ENCODE results near the gene TATDN2. TPM values are rescaled to one million over a fixed set of nuclear protein-coding genes. Genes with fewer than 3 reads are reported as not detected.

Gene TATDN2
- total RNA-seq, 1 experiment from 2014 or later: 34.2 TPM

DNA sequence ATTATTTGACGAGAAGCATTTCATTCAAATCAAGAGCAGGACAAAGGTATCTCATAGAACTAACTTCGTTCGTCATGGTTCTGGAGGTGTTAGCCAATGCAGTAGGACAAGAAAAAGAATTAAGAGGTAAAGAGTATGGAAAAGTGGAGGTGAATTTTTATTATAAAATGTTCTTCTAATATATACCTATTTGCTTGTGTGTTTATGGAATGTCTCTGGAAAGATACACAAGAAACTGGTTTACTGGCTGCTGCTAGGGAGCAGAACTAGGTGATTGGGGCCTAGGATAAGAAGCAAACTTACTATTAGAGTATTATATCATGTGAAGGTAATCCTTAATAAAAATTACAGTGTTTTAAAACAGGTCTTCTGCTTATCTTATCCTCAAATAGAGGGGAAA is 30.9 kb upstream of the TATDN2 start:
- DNase-seq: no peak
- Mint-ChIP-seq H3K36me3 (ENCODE audit: insufficient read depth, unreplicated experiment) (peaks cover 72% of the 10 kb centered on the region), H3K27ac (ENCODE audit: unreplicated experiment) (peak overlapping the region; percentile 27), H3K4me3 (ENCODE audit: low read depth, unreplicated experiment) (no peak overlapping the region), H3K4me1 (ENCODE audit: low read depth, unreplicated experiment) (peaks cover 26% of the 10 kb centered on the region), H3K27me3 (ENCODE audit: unreplicated experiment) (no peaks in the 10 kb centered on the region), H3K9me3 (ENCODE audit: low read depth, unreplicated experiment) (peaks cover 11% of the 10 kb centered on the region)
- TF ChIP-seq CTCF (IDR thresholded peaks at IDR 0.05; ENCODE audit: unreplicated experiment): no peak
- intact Hi-C loops (cut with micrococcal nuclease; ENCODE audit: unreplicated experiment): no loop called here
- no TSS peak for BruUV-seq (replicated peaks)
- CTCF ChIA-PET: interaction anchor here (0.6 kb wide), 1 partner anchor 849 kb away, joined by 5 read pairs; no protein-coding TSS in a partner anchor

GRCh38 chr3:10219737-10220136 is 28.5 kb upstream of the TATDN2 start:
- H3K9me3 Mint-ChIP-seq (ENCODE audit: low read depth, unreplicated experiment): peaks cover 11% of the 10 kb centered on the region
- no peaks in the 10 kb centered on the region for H3K27me3 Mint-ChIP-seq (ENCODE audit: unreplicated experiment)
- no TSS peak for BruUV-seq (replicated peaks)
- no peak overlapping the region for H3K4me3 Mint-ChIP-seq (ENCODE audit: low read depth, unreplicated experiment)
- intact Hi-C loops (cut with micrococcal nuclease; ENCODE audit: unreplicated experiment): loop anchor here (5.0 kb wide), 1 partner anchor 32 kb away; no protein-coding TSS in a partner anchor
- H3K4me1 Mint-ChIP-seq (ENCODE audit: low read depth, unreplicated experiment): peaks cover 49% of the 10 kb centered on the region
- TF ChIP-seq CTCF (IDR thresholded peaks at IDR 0.05; ENCODE audit: unreplicated experiment): no peak
- no peak for DNase-seq
- peaks cover 83% of the 10 kb centered on the region for H3K36me3 Mint-ChIP-seq (ENCODE audit: insufficient read depth, unreplicated experiment)
- H3K27ac Mint-ChIP-seq (ENCODE audit: unreplicated experiment): peak overlapping the region; percentile 84
- CTCF ChIA-PET: interaction anchor here (1.2 kb wide), 1 partner anchor 28 kb away, joined by 3 read pairs; no protein-coding TSS in a partner anchor

DNA sequence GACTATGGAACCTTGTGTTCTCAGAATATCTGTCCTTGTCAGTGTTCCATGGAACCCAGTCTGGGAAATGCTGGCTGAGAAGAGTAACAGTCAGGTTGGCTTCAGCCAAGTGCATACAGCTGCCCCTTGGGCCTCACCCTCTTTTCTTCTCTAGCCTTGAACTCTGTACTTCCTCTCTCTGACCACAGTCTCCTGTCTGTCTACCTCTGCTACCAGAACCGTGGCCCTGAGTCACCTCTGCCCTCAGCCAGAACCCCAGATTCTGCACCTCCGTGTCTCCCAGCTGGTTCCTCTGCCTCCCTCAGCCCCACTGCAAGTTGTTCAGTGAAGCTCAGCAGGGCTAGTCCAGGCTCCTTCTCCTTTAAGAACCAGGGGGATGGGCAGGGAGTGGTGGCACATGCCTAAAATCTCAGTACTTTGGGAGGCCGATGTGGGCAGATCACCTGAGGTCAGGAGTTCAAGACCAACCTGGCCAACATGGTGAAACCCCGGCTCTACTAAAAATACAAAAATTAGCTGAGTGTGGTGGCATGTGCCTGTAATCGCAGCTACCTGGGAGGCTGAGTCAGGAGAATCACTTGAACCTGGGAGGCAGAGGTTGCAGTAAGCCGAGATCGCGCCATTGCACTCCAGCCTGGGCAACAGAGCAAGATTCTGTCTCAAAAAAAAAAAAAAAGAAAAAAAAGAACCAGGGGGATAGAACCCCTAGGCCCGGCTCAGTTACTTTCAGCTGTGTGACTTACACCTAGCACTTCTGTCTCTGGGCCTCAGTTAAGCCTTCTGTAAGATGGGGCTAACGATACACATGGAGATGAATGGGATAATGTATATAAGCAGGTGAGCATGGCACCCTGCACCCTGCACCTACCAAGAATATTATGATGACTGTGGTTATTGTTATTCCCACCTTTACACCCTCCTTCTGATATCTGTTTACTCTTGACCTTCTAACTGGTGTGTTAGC is 24.3 kb upstream of the TATDN2 start:
- H3K4me3 Mint-ChIP-seq (ENCODE audit: low read depth, unreplicated experiment): peak overlapping the region; percentile 15
- CTCF ChIA-PET: interaction anchor here (0.6 to 1.2 kb wide), 3 partner anchors 20 to 122 kb away, joined by 3 to 6 read pairs (median 6); no protein-coding TSS in a partner anchor
- no TSS peak for BruUV-seq (replicated peaks)
- H3K9me3 Mint-ChIP-seq (ENCODE audit: low read depth, unreplicated experiment): no peaks in the 10 kb centered on the region
- intact Hi-C loops (cut with micrococcal nuclease; ENCODE audit: unreplicated experiment): loop anchor here (2.0 to 5.0 kb wide), 3 partner anchors 19 to 55 kb away; no protein-coding TSS in a partner anchor
- no peak for TF ChIP-seq CTCF (IDR thresholded peaks at IDR 0.05; ENCODE audit: unreplicated experiment)
- H3K27ac Mint-ChIP-seq (ENCODE audit: unreplicated experiment): peak overlapping the region; percentile 84
- H3K27me3 Mint-ChIP-seq (ENCODE audit: unreplicated experiment): no peaks in the 10 kb centered on the region
- peaks cover 55% of the 10 kb centered on the region for H3K4me1 Mint-ChIP-seq (ENCODE audit: low read depth, unreplicated experiment)
- peak; percentile 18 for DNase-seq
- peaks cover 88% of the 10 kb centered on the region for H3K36me3 Mint-ChIP-seq (ENCODE audit: insufficient read depth, unreplicated experiment)

GRCh38 chr3:10224794-10225665 is 23.2 kb upstream of the TATDN2 start:
- Mint-ChIP-seq H3K27me3 (ENCODE audit: unreplicated experiment) (no peaks in the 10 kb centered on the region), H3K4me1 (ENCODE audit: low read depth, unreplicated experiment) (peaks cover 47% of the 10 kb centered on the region), H3K9me3 (ENCODE audit: low read depth, unreplicated experiment) (no peaks in the 10 kb centered on the region), H3K27ac (ENCODE audit: unreplicated experiment) (peak overlapping the region; percentile 84), H3K36me3 (ENCODE audit: insufficient read depth, unreplicated experiment) (peaks cover 84% of the 10 kb centered on the region), H3K4me3 (ENCODE audit: low read depth, unreplicated experiment) (peak overlapping the region; percentile 15)
- TF ChIP-seq CTCF (IDR thresholded peaks at IDR 0.05; ENCODE audit: unreplicated experiment): peak; percentile 76
- no TSS peak for BruUV-seq (replicated peaks)
- CTCF ChIA-PET: no interaction called here
- peak; percentile 78 for DNase-seq
- intact Hi-C loops (cut with micrococcal nuclease; ENCODE audit: unreplicated experiment): loop anchor here (2.0 to 5.0 kb wide), 3 partner anchors 20 to 56 kb away; no protein-coding TSS in a partner anchor
